ENCODE measurements around the gene LIM2. TPM values are rescaled to one million over a fixed set of nuclear protein-coding genes. Genes with fewer than 3 reads are reported as not detected.

Gene LIM2
- polyA plus RNA-seq, 2 of the 4 experiments (the other 2 are of a cell fraction): not detected

GRCh38 chr19:51351266-51351990 lies 36.3 kb downstream of the LIM2 start:
- Histone ChIP-seq H3K4me3 (no peak overlapping the region), H3K9me3 (no peaks in the 10 kb centered on the region), H3K4me1 (peaks cover 37% of the 10 kb centered on the region), H3K27ac (peak overlapping the region; percentile 83 to 84), H3K4me2 (peak overlapping the region; percentile 49; the same call in 2 of the 3 replicates)
- ATAC-seq: peak; percentile 6 to 19; a peak in 3 of 6 replicates
- 90% methylated on average over 11 of the region's 11 CpGs for WGBS (ENCODE audit: missing lambda C conversion rate)
- CTCF ChIA-PET: interaction anchor here (1.0 to 2.3 kb wide), 5 partner anchors 11 to 28 kb away, joined by 3 to 12 read pairs (median 6); no protein-coding TSS in a partner anchor
- FAIRE-seq: no peak
- POLR2A ChIA-PET: interaction anchor here (4.2 kb wide), 1 partner anchor 11 kb away, joined by 42 read pairs; no protein-coding TSS in a partner anchor
- no peak for TF ChIP-seq ZFP36 (IDR thresholded peaks at IDR 0.05; ENCODE audit: borderline replicate concordance, partially characterized antibody)
- no peak for TF ChIP-seq RAD21 (conservative IDR thresholded peaks at IDR 0.05 in 1 of 2, IDR thresholded peaks at IDR 0.05 in 1 of 2)
- no peak for TF ChIP-seq PHF8 (IDR thresholded peaks at IDR 0.05; ENCODE audit: borderline replicate concordance, low read depth)
- no peak for TF ChIP-seq KDM5A (IDR thresholded peaks at IDR 0.05)
- TF ChIP-seq NFE2L2 (conservative IDR thresholded peaks at IDR 0.05; ENCODE audit: low read length): no peak
- no peak for TF ChIP-seq RNF2 (IDR thresholded peaks at IDR 0.05; ENCODE audit: borderline replicate concordance, low read depth)
- no peak for TF ChIP-seq MAZ (IDR thresholded peaks at IDR 0.05; ENCODE audit: borderline replicate concordance, low read depth, low read length)
- no peak for TF ChIP-seq TP53 (CRISPR knock-in tag; IDR thresholded peaks at IDR 0.05)
- DNase-seq (ENCODE audit: low read depth in 1 of 2, low spot score in 1 of 2): no peak

GRCh38 chr19:51347209-51347928 lies 40.4 kb downstream of the LIM2 start:
- FAIRE-seq: no peak
- DNase-seq (ENCODE audit: low read depth in 1 of 2, low spot score in 1 of 2): no peak
- H3K27ac ChIP-seq: peak overlapping the region; percentile 32 to 38; a peak in 2 of 6 replicates
- H3K9me3 ChIP-seq: no peaks in the 10 kb centered on the region
- TF ChIP-seq CHD4 (IDR thresholded peaks at IDR 0.05; ENCODE audit: borderline replicate concordance) (no peak), HMGXB4 (CRISPR knock-in tag; IDR thresholded peaks at IDR 0.05; ENCODE audit: borderline replicate concordance) (no peak), BCL3 (IDR thresholded peaks at IDR 0.05) (no peak), ELK1 (IDR thresholded peaks at IDR 0.05; ENCODE audit: low read depth, low read length) (no peak)
- peaks cover 42% of the 10 kb centered on the region for H3K4me1 ChIP-seq
- 74% methylated on average over 10 of the region's 10 CpGs for WGBS (ENCODE audit: missing lambda C conversion rate)
- peak overlapping the region; percentile 41; the same call in 2 of the 3 replicates for H3K4me2 ChIP-seq
- no peak overlapping the region for H3K4me3 ChIP-seq
- POLR2A ChIA-PET: no interaction called here
- CTCF ChIA-PET: interaction anchor here (0.7 to 1.7 kb wide), 3 partner anchors 16 to 25 kb away, joined by 3 to 5 read pairs (median 4); partner anchors contain the start of genes ETFB and NKG7
- no peak for ATAC-seq

GRCh38 chr19:51346742-51347141 lies 41.0 kb downstream of the LIM2 start:
- WGBS (ENCODE audit: missing lambda C conversion rate): 91% methylated on average over 17 of the region's 17 CpGs
- no peak for TF ChIP-seq TP53 (CRISPR knock-in tag; IDR thresholded peaks at IDR 0.05)
- Histone ChIP-seq H3K9me3 (no peaks in the 10 kb centered on the region), H3K27ac (no peak overlapping the region; a peak in 1 of 6 replicates), H3K4me1 (peaks cover 48% of the 10 kb centered on the region), H3K4me3 (no peak overlapping the region), H3K4me2 (no peak overlapping the region)
- FAIRE-seq: no peak
- DNase-seq (ENCODE audit: low read depth in 1 of 2, low spot score in 1 of 2): no peak
- POLR2A ChIA-PET: no interaction called here
- no peak for ATAC-seq
- CTCF ChIA-PET: interaction anchor here (1.2 to 1.7 kb wide), 2 partner anchors 16 to 26 kb away, joined by 3 to 5 read pairs; partner anchors contain the start of gene NKG7

Data from A549 (cell line).